Right atrium auricular region (tissue), 2 donors: Measurements from ENCODE around the gene RRP8. TPM values are rescaled to one million over a fixed set of nuclear protein-coding genes. Genes with fewer than 3 reads are reported as not detected.

Source experiments
- DNase-seq: peaks from one replicate; pipeline ENCODE4 v3.0.0-alpha.2; 2019; ENCODE audit warnings: low spot score
- H3K27ac ChIP-seq, 2 donors: fragments of 200-600 bp; sonication (generic); 1 replicate in 1 of 2; 2 replicates in 1 of 2; pipeline ENCODE4 v1.5.1; 2016 to 2019
- H3K27me3 ChIP-seq, 2 donors: fragments of 200-600 bp; sonication (generic); one replicate each; pipeline versions ENCODE4 v1.5.1 to v1.6.0; 2017 to 2019
- H3K36me3 ChIP-seq: fragments of 200-600 bp; sonication (generic); one replicate; pipeline ENCODE4 v1.5.1; 2016
- H3K4me1 ChIP-seq, 2 donors: fragments of 200-600 bp; sonication (generic); one replicate each; pipeline versions ENCODE4 v1.5.1 to v1.6.0; 2017 to 2019
- H3K4me3 ChIP-seq, 2 donors: fragments of 200-600 bp; sonication (generic); 1 replicate in 1 of 2; 2 replicates in 1 of 2; pipeline ENCODE4 v1.5.1; 2017 to 2019; ENCODE audit warnings: mild to moderate bottlenecking in 1 of 2, moderate library complexity in 1 of 2
- H3K9me3 ChIP-seq, 2 donors: fragments of 200-600 bp; sonication (generic); one replicate each; pipeline ENCODE4 v1.5.1; 2019
- total RNA-seq, 2 donors: library from RNA; depleted of rRNA; stranded (reverse); fragments of >200 nt; gene quantifications; one replicate each; pipeline ENCODE4 v1.1.0, GENCODE V29; 2016
- TF ChIP-seq, protein P1 (sequence below), 2 donors: fragments of 200-600 bp; sonication (generic); IDR thresholded peaks; one replicate each; pipeline ENCODE4 v1.5.1; 2019; ENCODE audit warnings: antibody characterized with exemption in 2 of 2

The RRP8 gene
- total RNA-seq, 2 donors from 2014 or later: 9.7 to 12.2 TPM

DNA sequence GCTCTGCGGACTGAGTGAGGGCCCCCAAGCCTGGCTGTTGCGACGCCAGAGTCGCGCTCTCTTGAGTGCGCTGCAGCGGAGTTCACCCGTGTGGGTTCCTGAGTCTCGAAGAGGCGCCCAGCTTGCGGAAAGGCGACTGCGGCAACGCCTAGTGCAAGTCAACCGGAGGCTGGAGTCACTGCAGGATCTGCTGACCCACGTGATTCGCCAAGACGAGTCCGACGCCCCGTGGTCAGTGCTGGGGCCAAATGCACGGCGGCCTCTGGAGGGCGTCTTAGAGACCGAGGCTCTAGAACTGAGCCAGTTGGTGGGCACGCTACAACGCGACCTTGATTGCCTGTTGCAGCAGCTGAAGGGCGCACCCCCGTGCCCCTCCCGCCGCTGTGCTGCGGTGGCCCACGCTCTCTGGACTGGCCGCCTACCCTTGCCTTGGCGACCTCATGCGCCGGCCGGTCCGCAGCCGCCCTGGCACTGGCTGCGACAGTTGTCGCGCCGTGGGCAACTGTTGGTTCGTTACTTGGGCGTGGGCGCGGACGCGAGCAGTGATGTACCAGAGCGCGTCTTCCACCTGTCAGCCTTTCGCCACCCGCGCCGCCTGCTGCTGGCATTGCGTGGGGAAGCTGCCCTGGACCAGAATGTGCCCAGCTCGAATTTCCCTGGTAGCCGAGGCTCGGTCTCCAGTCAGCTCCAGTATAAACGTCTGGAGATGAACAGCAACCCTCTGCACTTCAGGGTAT lies 32.6 kb downstream of the RRP8 start:
- Histone ChIP-seq H3K27me3 (no peaks in the 10 kb centered on the region), H3K36me3 (no peaks in the 10 kb centered on the region), H3K4me3 (peak overlapping the region in 1 of 2 donors; percentile 35), H3K4me1 (peaks cover 0 to 11% of the 10 kb centered on the region in 2 donors), H3K27ac (no peak overlapping the region), H3K9me3 (no peaks in the 10 kb centered on the region)
- DNase-seq: no peak
- TF ChIP-seq, protein P1, sequence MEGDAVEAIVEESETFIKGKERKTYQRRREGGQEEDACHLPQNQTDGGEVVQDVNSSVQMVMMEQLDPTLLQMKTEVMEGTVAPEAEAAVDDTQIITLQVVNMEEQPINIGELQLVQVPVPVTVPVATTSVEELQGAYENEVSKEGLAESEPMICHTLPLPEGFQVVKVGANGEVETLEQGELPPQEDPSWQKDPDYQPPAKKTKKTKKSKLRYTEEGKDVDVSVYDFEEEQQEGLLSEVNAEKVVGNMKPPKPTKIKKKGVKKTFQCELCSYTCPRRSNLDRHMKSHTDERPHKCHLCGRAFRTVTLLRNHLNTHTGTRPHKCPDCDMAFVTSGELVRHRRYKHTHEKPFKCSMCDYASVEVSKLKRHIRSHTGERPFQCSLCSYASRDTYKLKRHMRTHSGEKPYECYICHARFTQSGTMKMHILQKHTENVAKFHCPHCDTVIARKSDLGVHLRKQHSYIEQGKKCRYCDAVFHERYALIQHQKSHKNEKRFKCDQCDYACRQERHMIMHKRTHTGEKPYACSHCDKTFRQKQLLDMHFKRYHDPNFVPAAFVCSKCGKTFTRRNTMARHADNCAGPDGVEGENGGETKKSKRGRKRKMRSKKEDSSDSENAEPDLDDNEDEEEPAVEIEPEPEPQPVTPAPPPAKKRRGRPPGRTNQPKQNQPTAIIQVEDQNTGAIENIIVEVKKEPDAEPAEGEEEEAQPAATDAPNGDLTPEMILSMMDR (IDR thresholded peaks at IDR 0.05): no peak

- Histone ChIP-seq H3K27me3 (no peaks in the 10 kb centered on the region), H3K4me1 (peaks cover 0 to 11% of the 10 kb centered on the region in 2 donors), H3K4me3 (no peak overlapping the region), H3K27ac (no peak overlapping the region), H3K9me3 (no peaks in the 10 kb centered on the region), H3K36me3 (no peaks in the 10 kb centered on the region)
- TF ChIP-seq, protein P1 (IDR thresholded peaks at IDR 0.05): no peak
- DNase-seq: no peak
Measured at GRCh38 chr11:6569706-6570105, 33.7 kb downstream of the RRP8 start.

DNA sequence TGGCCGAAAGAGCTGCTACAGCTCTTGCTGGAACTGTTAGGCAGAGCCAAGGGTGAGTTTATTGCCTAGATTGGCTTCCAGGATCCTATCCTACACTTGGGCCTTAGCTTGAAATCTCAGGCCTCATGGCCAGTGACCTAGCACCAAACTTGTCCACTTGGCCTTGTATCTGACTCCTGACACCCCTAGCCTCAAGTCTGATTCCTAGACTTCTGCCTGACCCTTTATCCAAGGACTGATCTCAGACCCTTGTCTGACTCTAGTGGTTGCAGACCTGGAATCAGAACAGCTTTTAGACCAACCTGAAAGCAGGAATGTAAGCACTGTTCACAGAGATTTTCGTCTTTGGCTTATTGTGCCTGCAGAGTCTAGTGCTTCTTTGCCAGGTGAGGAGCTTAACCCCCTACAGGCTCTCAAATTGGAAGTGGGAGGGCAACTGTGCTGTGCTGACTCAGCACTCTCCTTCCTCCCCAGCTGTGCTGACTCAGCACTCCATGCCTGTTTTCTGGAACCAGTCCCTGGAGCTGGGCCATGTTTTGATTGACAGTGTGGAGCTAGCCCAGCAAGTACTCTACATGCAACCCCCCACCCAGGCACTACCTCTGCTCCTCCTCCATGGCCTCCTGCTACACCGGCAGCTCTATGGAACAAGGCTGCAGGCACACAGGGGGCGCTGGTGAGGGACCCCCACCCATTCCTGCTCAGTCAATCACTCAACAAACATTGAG lies 35.1 kb downstream of the RRP8 start:
- no peak for DNase-seq
- Histone ChIP-seq H3K9me3 (no peaks in the 10 kb centered on the region), H3K36me3 (no peaks in the 10 kb centered on the region), H3K27me3 (no peaks in the 10 kb centered on the region), H3K4me1 (peaks cover 0 to 11% of the 10 kb centered on the region in 2 donors), H3K27ac (no peak overlapping the region), H3K4me3 (no peak overlapping the region)
- TF ChIP-seq, protein P1 (IDR thresholded peaks at IDR 0.05): no peak

DNA sequence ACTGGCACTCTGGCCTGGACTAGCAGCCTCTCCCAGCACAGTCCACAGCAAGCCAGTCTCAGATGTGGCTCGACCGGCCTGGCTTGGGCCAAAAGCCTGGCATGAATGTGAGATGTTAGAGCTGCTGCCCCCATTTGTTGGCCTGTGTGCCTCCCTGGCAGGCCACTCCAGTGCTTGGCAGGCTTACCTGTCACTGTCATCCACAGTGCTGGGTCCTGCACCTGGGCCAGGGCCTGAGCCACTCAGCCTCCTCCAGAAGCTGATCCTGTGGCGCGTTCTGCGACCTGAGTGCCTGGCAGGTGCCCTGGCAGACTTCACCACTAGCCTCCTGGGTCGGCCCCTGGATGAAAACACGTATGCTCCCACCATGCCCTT lies 36.1 kb downstream of the RRP8 start:
- TF ChIP-seq, protein P1 (IDR thresholded peaks at IDR 0.05): no peak
- Histone ChIP-seq H3K9me3 (no peaks in the 10 kb centered on the region), H3K4me3 (no peak overlapping the region), H3K27ac (no peak overlapping the region), H3K36me3 (no peaks in the 10 kb centered on the region), H3K4me1 (peaks cover 0 to 11% of the 10 kb centered on the region in 2 donors), H3K27me3 (no peaks in the 10 kb centered on the region)
- DNase-seq: no peak

GRCh38 chr11:6566704-6567370 lies 36.6 kb downstream of the RRP8 start:
- no peaks in the 10 kb centered on the region for H3K36me3 ChIP-seq
- H3K4me3 ChIP-seq: no peak overlapping the region
- no peak overlapping the region for H3K27ac ChIP-seq
- H3K27me3 ChIP-seq: no peaks in the 10 kb centered on the region
- no peaks in the 10 kb centered on the region for H3K9me3 ChIP-seq
- TF ChIP-seq, protein P1 (IDR thresholded peaks at IDR 0.05): no peak
- H3K4me1 ChIP-seq: peaks cover 0 to 11% of the 10 kb centered on the region in 2 donors
- DNase-seq: no peak
